Stimulated activated naive CD4-positive, alpha-beta T cell treated with Interleukin-2 at 50 U/mL for 16 hours (primary cell): ENCODE measurements around the gene THAP4.
A peak's percentile ranks its signal among the peaks of the same experiment; 100 is the strongest.

Experiments
- DNase-seq: peaks from one replicate; lab custom pipeline; 2025; lab: John Stamatoyannopoulos, UW

THAP4 gene

GRCh38 chr2:241547781-241548450 lies 89.0 kb downstream of the THAP4 start:
- DNase-seq: no peak

- DNase-seq: no peak
Observed at GRCh38 chr2:241546771-241547498, 90.0 kb downstream of the THAP4 start.

- DNase-seq: no peak
Observed at GRCh38 chr2:241545523-241546473, 91.2 kb downstream of the THAP4 start.

- DNase-seq: no peak
Observed at GRCh38 chr2:241545106-241545505, 91.9 kb downstream of the THAP4 start.

- DNase-seq: no peak
Observed at GRCh38 chr2:241542278-241542605, 94.7 kb downstream of the THAP4 start.

GRCh38 chr2:241541564-241542277 lies 95.2 kb downstream of the THAP4 start:
- DNase-seq: no peak

GRCh38 chr2:241540771-241541561 lies 96.0 kb downstream of the THAP4 start:
- peak; percentile 27 for DNase-seq

- no peak for DNase-seq
Observed at GRCh38 chr2:241540401-241540770, 96.6 kb downstream of the THAP4 start.

- no peak for DNase-seq
Observed at GRCh38 chr2:241539616-241540374, 97.2 kb downstream of the THAP4 start.

- no peak for DNase-seq
Observed at GRCh38 chr2:241538838-241539615, 97.9 kb downstream of the THAP4 start.

GRCh38 chr2:241535871-241536655 lies 100.9 kb downstream of the THAP4 start:
- DNase-seq: no peak

- no peak for DNase-seq
Observed at GRCh38 chr2:241534701-241535375, 102.1 kb downstream of the THAP4 start.
